IPS-18c (cell line): ENCODE measurements around the gene MYB.
"Not testable (repeated sequence)": the region's sequence is repeated elsewhere in the genome, so short reads cannot be mapped to it uniquely, and the experiment has no call there.

ENCODE experiments used
- H3K4me3 ChIP-seq: 2 replicates; pipeline ENCODE4 v1.7.0; 2013; ENCODE audit warnings: low read depth, mild to moderate bottlenecking, low read length, moderate library complexity; ENCODE audit not compliant: insufficient read depth
- H3K9me3 ChIP-seq: one replicate; pipeline ENCODE4 v1.6.1; 2013; ENCODE audit warnings: mild to moderate bottlenecking, low read length, moderate library complexity; ENCODE audit not compliant: control insufficient read depth, insufficient read depth

Gene MYB

GRCh38 chr6:135161411-135162395, 19.4 kb upstream of the MYB start:
- no peak overlapping the region for H3K4me3 ChIP-seq
- no peaks in the 10 kb centered on the region for H3K9me3 ChIP-seq

- Histone ChIP-seq H3K4me3 (no peak overlapping the region), H3K9me3 (no peaks in the 10 kb centered on the region)
Observed at GRCh38 chr6:135162678-135163439, 18.2 kb upstream of the MYB start.

DNA sequence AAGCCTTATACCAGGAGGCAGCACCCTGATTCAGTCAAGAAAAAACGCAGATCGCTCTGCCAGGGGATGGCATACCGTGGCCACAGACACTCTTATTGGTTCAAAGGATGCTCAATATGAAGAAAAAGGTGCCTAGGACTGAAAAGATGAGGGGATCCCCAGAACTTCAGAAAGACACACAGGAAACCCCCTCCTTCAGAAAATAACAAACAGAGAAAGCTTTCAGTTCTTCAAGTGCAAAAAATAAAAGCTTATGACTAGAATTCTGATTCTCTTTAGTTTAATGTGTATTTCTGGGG, 17.7 kb upstream of the MYB start:
- Histone ChIP-seq H3K4me3 (no peak overlapping the region), H3K9me3 (no peaks in the 10 kb centered on the region)

- H3K9me3 ChIP-seq, H3K4me3 ChIP-seq: not testable (repeated sequence)
Observed at GRCh38 chr6:135164387-135164786, 16.7 kb upstream of the MYB start.

GRCh38 chr6:135165031-135165430, 16.1 kb upstream of the MYB start:
- no peaks in the 10 kb centered on the region for H3K9me3 ChIP-seq

DNA sequence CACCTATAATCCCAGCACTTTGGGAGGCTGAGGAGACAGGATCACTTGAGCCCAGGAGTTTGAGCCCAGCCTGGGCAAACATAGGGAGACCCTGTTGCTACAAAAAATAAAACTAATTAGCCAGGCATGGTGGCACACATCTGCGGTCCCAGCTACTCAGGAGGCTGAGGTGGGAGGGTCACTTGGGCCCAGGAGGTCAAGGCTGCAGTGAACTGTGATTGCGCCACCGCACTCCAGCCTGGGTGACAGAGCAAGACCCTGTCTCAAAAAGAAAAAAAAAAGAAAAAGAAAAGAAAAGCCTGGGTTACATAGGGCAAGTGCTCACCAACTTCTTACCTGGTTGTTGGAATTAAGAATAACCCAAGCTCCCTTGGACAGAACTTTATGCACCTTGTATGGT, 14.6 kb upstream of the MYB start:
- no peak overlapping the region for H3K4me3 ChIP-seq
- H3K9me3 ChIP-seq, result no peaks in the 10 kb centered on the region

More at GRCh38 chr6:135165031-135165430, 16.1 kb upstream of the MYB start:
- no peak overlapping the region for H3K4me3 ChIP-seq

- Histone ChIP-seq H3K9me3 (no peaks in the 10 kb centered on the region), H3K4me3 (no peak overlapping the region)
Observed at GRCh38 chr6:135167617-135168016, 13.5 kb upstream of the MYB start.

- Histone ChIP-seq H3K4me3 (no peak overlapping the region), H3K9me3 (no peaks in the 10 kb centered on the region)
Observed at GRCh38 chr6:135168766-135169165, 12.3 kb upstream of the MYB start.

GRCh38 chr6:135170238-135170637, 10.9 kb upstream of the MYB start:
- no peak overlapping the region for H3K4me3 ChIP-seq
- no peaks in the 10 kb centered on the region for H3K9me3 ChIP-seq

DNA sequence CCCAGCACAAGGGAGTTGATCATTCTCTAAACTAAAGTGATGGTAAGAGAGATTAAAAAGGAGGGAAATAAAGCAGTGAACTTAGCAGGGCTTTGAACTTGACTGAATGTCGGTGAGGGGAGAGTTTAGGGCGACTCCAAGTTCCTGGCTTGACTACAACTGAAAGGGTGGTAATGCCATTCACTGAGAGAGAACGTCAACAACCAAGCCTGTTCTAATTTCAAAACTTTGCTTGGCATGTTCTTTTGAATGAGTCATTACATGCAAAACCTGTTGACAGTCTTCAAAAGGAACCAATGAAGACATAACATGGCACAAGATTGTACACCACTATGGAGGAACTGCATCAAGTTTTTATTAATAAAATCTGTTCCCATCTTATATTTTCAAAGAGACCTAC, 10.3 kb upstream of the MYB start:
- no peak overlapping the region for H3K4me3 ChIP-seq
- no peaks in the 10 kb centered on the region for H3K9me3 ChIP-seq

- H3K9me3 ChIP-seq, result no peaks in the 10 kb centered on the region
- no peak overlapping the region for H3K4me3 ChIP-seq
Observed at GRCh38 chr6:135173242-135173988, 7.7 kb upstream of the MYB start.

DNA sequence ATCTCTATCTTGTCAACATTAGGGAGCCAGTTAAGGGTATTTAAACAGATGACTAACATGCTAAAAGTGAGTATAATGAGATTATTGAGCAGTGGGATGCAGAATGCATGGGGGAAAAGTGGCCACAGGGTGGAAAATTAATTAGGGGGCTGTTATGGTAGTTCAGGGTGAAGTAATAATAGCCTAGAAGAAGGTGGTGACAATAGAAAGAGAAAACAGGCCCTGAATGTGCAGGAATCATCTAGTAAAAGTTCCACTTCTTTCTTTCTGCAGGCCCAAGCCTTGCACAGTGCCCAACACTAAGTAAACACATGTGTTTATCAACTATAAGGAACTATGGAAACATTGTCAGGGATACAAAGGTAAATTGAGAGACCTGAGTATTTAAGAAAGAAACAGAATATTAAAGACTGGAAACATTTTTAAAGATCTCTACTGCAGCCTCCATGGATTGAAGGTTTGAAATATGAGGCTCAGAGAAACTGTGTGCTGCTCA, 7.1 kb upstream of the MYB start:
- no peak overlapping the region for H3K4me3 ChIP-seq
- H3K9me3 ChIP-seq, result no peaks in the 10 kb centered on the region

GRCh38 chr6:135176058-135176457, 5.0 kb upstream of the MYB start:
- H3K4me3 ChIP-seq, result no peak overlapping the region

GRCh38 chr6:135176464-135176863, 4.6 kb upstream of the MYB start:
- Histone ChIP-seq H3K9me3 (no peaks in the 10 kb centered on the region), H3K4me3 (no peak overlapping the region)

More at GRCh38 chr6:135176058-135176457, 5.0 kb upstream of the MYB start:
- no peaks in the 10 kb centered on the region for H3K9me3 ChIP-seq

DNA sequence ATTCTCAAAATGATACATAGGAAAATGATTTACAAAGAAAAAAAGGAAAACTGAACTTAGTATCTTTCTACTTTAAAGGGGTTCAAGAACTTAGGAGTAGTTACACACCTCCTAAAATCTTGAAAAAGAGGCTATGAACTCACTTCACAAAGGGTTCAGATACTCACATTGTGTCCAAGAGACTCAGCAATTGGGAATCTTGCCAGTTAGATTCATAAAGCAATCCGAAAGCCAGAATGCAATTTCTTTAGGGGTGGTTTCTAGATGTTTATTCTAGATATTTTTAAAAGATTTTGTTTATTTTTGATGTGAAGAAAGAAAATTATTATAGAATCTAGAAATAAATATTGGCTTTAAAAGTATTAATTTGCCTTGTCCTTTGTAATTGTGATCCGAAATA, 1.7 kb upstream of the MYB start:
- Histone ChIP-seq H3K9me3 (peaks cover 2% of the 10 kb centered on the region), H3K4me3 (no peak overlapping the region)

- Histone ChIP-seq H3K9me3 (peaks cover 2% of the 10 kb centered on the region), H3K4me3 (no peak overlapping the region)
Observed at GRCh38 chr6:135179920-135180541, 1.1 kb upstream of the MYB start.
